MV-4-11 (cell line): ENCODE data around the gene GRAP.
"Not testable (repeated sequence)": the region's sequence is repeated elsewhere in the genome, so short reads cannot be mapped to it uniquely, and the experiment has no call there.

Source experiments
- DNase-seq: peaks from one replicate; lab custom pipeline; 2025; lab: John Stamatoyannopoulos, UW

The GRAP gene

DNA sequence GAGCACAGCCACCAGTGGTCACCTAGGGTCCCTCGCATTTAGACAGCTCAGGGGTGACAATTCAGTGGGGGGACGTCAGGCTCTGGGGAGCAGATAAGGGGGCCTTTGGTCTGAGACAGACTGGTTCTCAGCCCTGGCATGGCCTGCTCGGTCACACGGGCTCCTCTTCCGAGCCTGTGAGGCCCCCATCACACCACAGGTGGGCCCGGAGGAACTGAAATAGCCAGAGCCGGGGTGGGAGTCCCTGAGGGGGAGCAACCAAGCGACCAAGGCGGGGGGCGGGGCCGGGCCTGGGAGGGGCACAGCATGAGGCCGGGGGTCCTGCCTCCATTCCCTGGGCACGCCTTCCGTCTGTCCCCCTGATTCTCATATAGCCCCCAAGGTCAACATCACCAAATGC is 4.4 kb downstream of the GRAP start:
- not testable (repeated sequence) for DNase-seq

- not testable (repeated sequence) for DNase-seq
These were observed 4.9 kb downstream of the GRAP start for GRCh38 chr17:19041871-19042270.

- not testable (repeated sequence) for DNase-seq
These were observed 6.4 kb downstream of the GRAP start for GRCh38 chr17:19040350-19040749.

DNA sequence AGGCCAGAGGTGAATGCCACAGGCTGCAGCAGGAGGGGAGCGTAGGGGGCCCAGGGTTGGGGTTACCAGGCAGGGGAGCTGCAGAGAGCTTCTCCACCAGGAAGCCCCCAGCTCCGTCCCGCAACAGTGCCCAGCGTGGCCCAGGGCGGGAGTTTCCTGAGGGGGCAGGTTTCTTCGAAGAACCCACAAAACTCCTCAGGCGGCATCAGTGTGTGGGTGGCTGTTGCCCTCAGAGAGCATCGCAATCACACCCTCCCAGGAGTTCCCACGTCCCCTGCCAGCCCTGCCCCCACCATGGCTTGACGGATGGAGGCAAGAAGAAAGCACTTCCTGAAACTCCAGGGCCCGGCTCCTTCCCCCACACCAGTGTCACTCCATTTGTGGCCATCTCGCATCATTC is 8.0 kb downstream of the GRAP start:
- not testable (repeated sequence) for DNase-seq

DNA sequence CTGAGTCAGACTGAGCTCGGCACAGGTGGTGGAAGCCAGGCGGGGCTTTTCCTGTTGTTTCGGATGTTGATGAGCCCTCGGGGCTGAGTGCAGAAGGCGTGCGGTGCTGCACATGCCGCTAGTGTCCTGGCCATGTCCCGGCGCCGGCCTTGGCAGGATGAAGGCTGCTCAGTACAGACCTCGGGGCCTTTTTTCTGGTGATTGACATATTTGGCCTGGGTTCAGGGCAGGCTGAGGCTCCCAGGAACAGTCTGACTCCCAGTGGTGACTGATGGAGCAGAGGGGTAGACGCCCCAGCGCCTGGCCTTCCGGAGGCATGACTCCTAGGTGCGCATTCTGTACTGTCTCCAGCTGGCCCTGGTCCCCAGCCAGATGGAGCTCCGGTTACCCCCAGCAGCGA is 8.8 kb downstream of the GRAP start:
- not testable (repeated sequence) for DNase-seq

GRCh38 chr17:19037547-19037946 is 9.2 kb downstream of the GRAP start:
- not testable (repeated sequence) for DNase-seq

DNA sequence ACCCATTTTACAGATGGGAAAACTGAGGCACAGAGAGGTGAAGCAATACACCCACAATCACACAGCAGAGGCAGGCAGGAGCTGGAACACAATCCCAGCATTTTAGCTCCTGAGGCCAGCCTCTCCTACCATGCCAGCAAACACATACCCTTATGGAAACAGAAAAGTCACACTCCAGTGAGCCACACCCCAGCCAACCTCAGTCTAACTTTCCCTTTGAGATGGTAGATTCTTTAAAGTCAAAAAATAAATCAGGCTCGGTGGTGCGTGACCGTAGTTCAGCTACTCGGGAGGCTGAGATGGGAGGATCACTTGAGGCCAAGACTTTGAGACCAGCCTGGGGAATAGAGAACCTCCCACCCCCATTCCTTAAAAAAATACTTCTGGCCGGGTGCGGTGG is 10.6 kb downstream of the GRAP start:
- not testable (repeated sequence) for DNase-seq

GRCh38 chr17:19032377-19032988 is 14.3 kb downstream of the GRAP start:
- not testable (repeated sequence) for DNase-seq

GRCh38 chr17:19031729-19032128 is 15.0 kb downstream of the GRAP start:
- DNase-seq, result not testable (repeated sequence)

DNA sequence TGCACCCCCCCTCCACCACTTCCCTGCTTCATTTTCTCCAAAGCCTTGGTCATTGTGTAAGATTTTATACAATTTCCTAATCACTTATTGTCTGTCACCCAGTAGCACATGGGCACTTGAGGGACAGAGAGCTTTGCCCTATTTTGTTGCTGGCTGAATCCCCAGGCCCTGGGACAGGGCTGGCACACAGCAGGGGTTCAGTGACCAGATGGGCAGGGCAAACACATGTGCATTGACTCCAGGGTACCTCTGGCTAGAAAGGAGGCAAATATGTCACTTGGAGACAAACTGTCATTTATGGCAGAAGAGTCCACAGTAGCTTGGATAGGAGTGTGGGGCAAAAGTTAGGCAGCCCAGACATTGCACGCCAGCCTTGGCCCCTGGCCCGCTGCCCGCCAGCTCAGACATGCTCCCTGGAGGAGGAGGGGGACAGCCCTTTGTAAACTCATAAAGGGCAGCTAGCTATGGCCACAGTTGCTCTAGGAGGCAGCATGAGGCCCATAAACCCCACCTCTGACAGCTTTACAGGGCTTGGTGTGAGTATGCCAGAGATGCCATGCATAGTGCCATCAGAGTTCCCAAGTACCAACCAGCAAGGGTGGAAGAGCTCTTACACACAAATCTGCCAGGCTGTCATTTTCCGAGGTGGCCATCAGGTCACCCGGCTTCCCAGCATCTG is 15.8 kb downstream of the GRAP start:
- not testable (repeated sequence) for DNase-seq

DNA sequence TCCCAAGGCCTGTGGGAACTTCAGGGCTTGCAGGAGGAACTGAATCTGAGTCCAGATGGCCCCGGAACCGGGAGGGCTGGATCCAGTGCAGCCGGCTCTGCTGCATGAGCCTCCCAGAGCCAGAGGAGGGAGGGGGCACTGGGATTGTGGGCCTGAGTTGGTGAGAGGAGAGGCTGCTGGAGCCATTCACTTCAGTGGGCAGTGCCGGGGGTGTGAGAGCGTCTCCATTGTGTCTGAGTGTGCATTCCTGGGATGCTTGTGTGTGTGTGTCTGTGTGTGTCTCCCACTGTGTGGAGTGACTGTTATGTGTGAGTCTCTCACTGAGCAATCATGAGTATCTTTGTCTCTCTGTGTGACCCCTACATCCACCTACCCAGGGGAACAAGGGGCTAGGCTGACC is 17.0 kb downstream of the GRAP start:
- not testable (repeated sequence) for DNase-seq

DNA sequence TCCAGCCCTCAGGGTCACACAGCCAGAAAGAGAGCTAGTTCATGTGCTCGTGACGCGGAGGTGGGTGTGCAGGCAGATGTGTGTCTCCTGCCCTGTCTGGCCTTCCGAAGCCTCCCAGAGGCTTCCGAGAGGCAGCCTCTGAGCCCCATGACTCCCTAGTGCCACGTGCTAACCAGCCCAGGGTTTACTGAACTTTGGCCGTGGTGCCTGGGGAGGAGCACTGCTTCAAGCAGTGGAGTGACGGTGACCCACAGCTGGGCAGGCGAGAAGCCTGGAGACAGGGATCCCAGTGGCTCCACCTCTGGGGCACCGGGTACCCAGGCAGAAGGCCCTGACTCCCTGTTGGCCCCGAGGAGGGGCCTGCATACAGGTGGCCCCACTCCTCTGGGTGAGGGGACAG is 18.1 kb downstream of the GRAP start:
- not testable (repeated sequence) for DNase-seq

GRCh38 chr17:19024101-19025078 is 22.4 kb downstream of the GRAP start:
- DNase-seq, result peak; percentile 11

DNA sequence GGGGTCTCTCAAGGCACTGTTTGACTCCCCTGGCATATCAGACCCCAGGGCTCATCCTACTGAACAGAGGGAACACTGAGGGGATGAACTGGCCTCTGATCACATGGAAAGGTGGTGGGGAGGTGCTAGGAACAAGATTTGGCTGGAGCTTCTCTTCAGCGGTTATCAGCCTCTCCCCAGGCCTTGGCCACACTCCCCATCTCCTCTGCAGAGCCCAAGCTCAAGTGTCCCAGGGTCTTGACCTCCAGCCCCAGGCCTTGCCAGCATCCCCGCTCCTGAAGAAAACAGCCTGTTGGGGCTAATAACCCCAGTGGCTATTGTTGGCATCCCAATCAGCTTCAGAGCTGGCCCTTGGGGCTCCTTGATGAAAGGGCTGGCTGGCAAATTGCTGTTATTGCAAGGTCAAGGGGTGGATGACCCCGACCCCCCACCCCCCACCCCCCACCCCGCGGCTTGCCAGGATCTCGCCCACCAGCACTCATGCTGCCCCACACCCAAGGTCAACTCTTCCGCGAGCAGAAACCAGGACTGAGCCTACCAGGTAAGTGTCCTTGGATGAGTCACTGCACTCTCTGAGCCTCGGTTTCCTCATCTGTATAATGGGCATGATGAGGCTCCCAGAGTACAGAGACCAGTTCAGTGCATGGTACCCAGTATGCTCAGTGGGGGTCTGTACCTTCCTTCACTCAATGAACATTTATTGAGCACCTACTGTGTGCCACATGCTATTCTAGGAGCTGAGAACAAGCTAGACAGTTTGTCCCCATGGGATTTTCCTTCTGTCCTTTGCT is 23.4 kb downstream of the GRAP start:
- DNase-seq, result no peak

DNA sequence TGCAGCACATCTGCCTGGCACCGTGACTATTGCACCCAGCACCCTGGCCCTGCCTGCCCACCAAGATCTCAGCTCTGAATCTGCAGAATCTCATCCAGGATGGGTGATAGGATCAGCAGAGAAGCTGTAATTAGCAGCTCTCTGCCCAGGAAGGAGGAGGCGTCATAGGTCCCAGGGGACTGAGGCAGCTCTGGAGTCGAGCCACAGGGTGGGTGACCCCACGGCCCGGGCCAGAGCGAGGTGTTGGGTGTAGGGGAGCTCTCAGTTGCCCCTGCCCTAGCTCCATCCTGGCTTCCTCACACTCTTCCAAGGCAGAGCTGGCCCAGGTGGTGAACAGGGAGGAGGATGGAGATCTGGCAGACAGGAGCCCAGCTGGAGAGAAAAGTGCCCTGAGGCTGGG is 24.0 kb downstream of the GRAP start:
- no peak for DNase-seq

- DNase-seq, result no peak
These were observed 24.6 kb downstream of the GRAP start for GRCh38 chr17:19022128-19022527.

- no peak for DNase-seq
These were observed 25.1 kb downstream of the GRAP start for GRCh38 chr17:19021622-19022083.

DNA sequence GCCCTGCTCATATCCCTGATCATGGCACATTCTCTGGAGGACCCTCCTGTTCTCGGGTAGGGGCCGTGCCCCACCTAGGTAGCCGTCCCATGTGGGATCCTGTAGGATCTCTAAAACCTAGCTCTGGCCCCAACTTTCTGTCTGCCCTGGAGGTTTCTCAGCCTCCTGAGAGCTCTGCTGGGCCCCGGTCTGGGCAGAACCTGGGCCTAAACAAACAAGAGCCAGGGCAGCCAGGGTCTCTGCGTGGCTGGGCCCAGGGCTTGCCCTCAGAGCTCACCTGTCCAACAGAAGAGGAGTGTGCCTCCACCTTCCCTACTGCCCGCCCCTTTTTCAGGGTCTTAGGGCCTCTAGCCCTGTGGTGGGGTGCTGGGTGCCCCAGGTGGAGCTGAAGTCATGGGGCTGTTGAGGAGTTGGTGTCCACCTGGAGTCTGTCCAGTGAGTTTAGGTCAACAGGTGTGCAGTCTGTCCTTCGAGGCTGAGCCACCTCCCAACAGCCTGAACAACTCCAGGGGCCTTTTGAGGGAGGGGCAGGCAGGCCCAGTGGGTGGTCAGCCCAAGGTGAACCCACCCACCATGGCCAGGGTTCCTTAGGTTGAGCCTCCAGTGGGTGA is 25.6 kb downstream of the GRAP start:
- DNase-seq, result not testable (repeated sequence)

DNA sequence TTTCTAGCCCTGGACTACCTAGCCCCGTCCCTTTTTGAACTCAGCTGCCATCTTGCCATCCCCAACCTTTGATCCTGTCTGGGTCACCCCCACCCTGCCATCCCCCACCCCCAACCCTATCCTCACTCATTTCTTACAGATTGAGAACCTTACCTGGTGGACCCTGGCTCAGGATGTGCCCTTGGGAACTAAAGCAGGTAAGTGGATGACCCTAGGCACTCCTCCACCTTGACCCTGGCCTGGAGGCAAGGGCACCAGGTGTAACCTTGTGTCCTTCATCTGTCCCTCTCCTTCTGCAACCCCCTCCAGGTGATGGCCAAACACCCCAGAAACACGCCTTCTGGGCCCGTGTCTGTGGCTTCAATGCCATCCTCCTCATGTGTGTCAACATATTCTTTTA is 26.7 kb downstream of the GRAP start:
- no peak for DNase-seq

GRCh38 chr17:19019041-19019941 is 27.5 kb downstream of the GRAP start:
- DNase-seq, result no peak
